ENCODE data around the gene NANOS1.

NANOS1 gene

GRCh38 chr10:118985576-118985975, 43.9 kb upstream of the NANOS1 start:
- no peak overlapping the region for H3K27ac ChIP-seq
- ChIA-PET CTCF (no interaction called here), POLR2A (ENCODE audit: low non-redundant PET) (no interaction called here)
- TF ChIP-seq CTCF (conservative IDR thresholded peaks at IDR 0.05; ENCODE audit: low read depth) = no peak
- DNase-seq (ENCODE audit: low spot score) = no peak

GRCh38 chr10:118986815-118987790, 42.4 kb upstream of the NANOS1 start:
- no peak for TF ChIP-seq CTCF (conservative IDR thresholded peaks at IDR 0.05; ENCODE audit: low read depth)
- H3K27ac ChIP-seq = no peak overlapping the region
- CTCF ChIA-PET = interaction anchor here (0.6 to 0.7 kb wide), 4 partner anchors 15 to 151 kb away, joined by 3 read pairs; no protein-coding TSS in a partner anchor
- POLR2A ChIA-PET (ENCODE audit: low non-redundant PET) = no interaction called here
- DNase-seq (ENCODE audit: low spot score) = no peak

GRCh38 chr10:118990326-118990725, 39.2 kb upstream of the NANOS1 start:
- H3K27ac ChIP-seq = no peak overlapping the region
- CTCF ChIA-PET = interaction anchor here (0.6 kb wide), 1 partner anchor 1999 kb away, joined by 3 read pairs; no protein-coding TSS in a partner anchor
- no peak for DNase-seq (ENCODE audit: low spot score)
- TF ChIP-seq CTCF (conservative IDR thresholded peaks at IDR 0.05; ENCODE audit: low read depth) = no peak
- POLR2A ChIA-PET (ENCODE audit: low non-redundant PET) = no interaction called here

GRCh38 chr10:118992496-118992895, 37.0 kb upstream of the NANOS1 start:
- TF ChIP-seq CTCF (conservative IDR thresholded peaks at IDR 0.05; ENCODE audit: low read depth) = no peak
- no peak for DNase-seq (ENCODE audit: low spot score)
- H3K27ac ChIP-seq = no peak overlapping the region
- POLR2A ChIA-PET (ENCODE audit: low non-redundant PET) = interaction anchor here (0.6 kb wide), 1 partner anchor 9 kb away, joined by 3 read pairs; no protein-coding TSS in a partner anchor
- CTCF ChIA-PET = interaction anchor here (0.6 kb wide), 1 partner anchor 25 kb away, joined by 3 read pairs; no protein-coding TSS in a partner anchor

- POLR2A ChIA-PET (ENCODE audit: low non-redundant PET) = no interaction called here
- CTCF ChIA-PET = interaction anchor here (0.5 to 0.6 kb wide), 2 partner anchors 387 to 1114 kb away, joined by 3 to 4 read pairs; no protein-coding TSS in a partner anchor
- DNase-seq (ENCODE audit: low spot score) = no peak
- TF ChIP-seq CTCF (conservative IDR thresholded peaks at IDR 0.05; ENCODE audit: low read depth) = no peak
- no peak overlapping the region for H3K27ac ChIP-seq
These were observed 36.3 kb upstream of the NANOS1 start for GRCh38 chr10:118993214-118993613.

GRCh38 chr10:118994321-118994720, 35.2 kb upstream of the NANOS1 start:
- POLR2A ChIA-PET (ENCODE audit: low non-redundant PET) = no interaction called here
- no peak overlapping the region for H3K27ac ChIP-seq
- TF ChIP-seq CTCF (conservative IDR thresholded peaks at IDR 0.05; ENCODE audit: low read depth) = no peak
- CTCF ChIA-PET = interaction anchor here (0.6 kb wide), 1 partner anchor 426 kb away, joined by 5 read pairs; no protein-coding TSS in a partner anchor
- DNase-seq (ENCODE audit: low spot score) = no peak

Data from RWPE1 (cell line).